Brain microvascular endothelial cell (primary cell): ENCODE data around the gene PWP2.

Source experiments
- DNase-seq: peaks from one replicate; pipeline ENCODE4 v3.0.0-alpha.2; 2020
- H3K27ac ChIP-seq: fragments of 250-450 bp; sonication (Bioruptor Pico); 2 replicates; pipeline ENCODE4 v1.5.1; 2020; ENCODE audit warnings: mild to moderate bottlenecking, moderate library complexity
- H3K27me3 ChIP-seq: fragments of 250-450 bp; sonication (Bioruptor Pico); replicated peaks from 2 replicates; pipeline ENCODE4 v1.5.1; 2020; ENCODE audit warnings: mild to moderate bottlenecking
- H3K36me3 ChIP-seq: fragments of 250-450 bp; sonication (Bioruptor Pico); replicated peaks from 2 replicates; pipeline ENCODE4 v1.5.1; 2020; ENCODE audit warnings: mild to moderate bottlenecking
- H3K4me3 ChIP-seq: 2 replicates; pipeline ENCODE4 v1.5.1; 2011; ENCODE audit warnings: low read depth, mild to moderate bottlenecking, control low read depth, low read length, moderate library complexity
- in situ Hi-C: cut with HindIII; loops from 2 replicates; pipeline ENCODE4 v1.10.0; 2017; ENCODE audit warnings: low sequenced_read_pairs, low pct_ligation_motif_present
- TF ChIP-seq, protein P1 (sequence below): IDR thresholded peaks from 2 replicates; pipeline ENCODE4 v1.5.1; 2011; ENCODE audit warnings: low read depth, mild to moderate bottlenecking, moderate library complexity, low read length, control low read depth, inconsistent platforms; ENCODE audit errors: missing control alignments

Gene PWP2

GRCh38 chr21:44084496-44085241, 22.5 kb upstream of the PWP2 start:
- peaks cover 55% of the 10 kb centered on the region for H3K36me3 ChIP-seq
- TF ChIP-seq, protein P1, sequence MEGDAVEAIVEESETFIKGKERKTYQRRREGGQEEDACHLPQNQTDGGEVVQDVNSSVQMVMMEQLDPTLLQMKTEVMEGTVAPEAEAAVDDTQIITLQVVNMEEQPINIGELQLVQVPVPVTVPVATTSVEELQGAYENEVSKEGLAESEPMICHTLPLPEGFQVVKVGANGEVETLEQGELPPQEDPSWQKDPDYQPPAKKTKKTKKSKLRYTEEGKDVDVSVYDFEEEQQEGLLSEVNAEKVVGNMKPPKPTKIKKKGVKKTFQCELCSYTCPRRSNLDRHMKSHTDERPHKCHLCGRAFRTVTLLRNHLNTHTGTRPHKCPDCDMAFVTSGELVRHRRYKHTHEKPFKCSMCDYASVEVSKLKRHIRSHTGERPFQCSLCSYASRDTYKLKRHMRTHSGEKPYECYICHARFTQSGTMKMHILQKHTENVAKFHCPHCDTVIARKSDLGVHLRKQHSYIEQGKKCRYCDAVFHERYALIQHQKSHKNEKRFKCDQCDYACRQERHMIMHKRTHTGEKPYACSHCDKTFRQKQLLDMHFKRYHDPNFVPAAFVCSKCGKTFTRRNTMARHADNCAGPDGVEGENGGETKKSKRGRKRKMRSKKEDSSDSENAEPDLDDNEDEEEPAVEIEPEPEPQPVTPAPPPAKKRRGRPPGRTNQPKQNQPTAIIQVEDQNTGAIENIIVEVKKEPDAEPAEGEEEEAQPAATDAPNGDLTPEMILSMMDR, result no peak
- no peak overlapping the region for H3K27ac ChIP-seq

GRCh38 chr21:44085491-44086321, 21.5 kb upstream of the PWP2 start:
- Histone ChIP-seq H3K27ac (no peak overlapping the region), H3K36me3 (peaks cover 64% of the 10 kb centered on the region), H3K27me3 (no peaks in the 10 kb centered on the region), H3K4me3 (no peak overlapping the region)
- TF ChIP-seq, protein P1, result no peak
- in situ Hi-C loops, result no loop called here
- no peak for DNase-seq

More at GRCh38 chr21:44084496-44085241, 22.5 kb upstream of the PWP2 start:
- H3K27me3 ChIP-seq, result no peaks in the 10 kb centered on the region
- H3K4me3 ChIP-seq, result no peak overlapping the region
- in situ Hi-C loops, result no loop called here
- DNase-seq, result no peak

GRCh38 chr21:44086636-44087425, 20.4 kb upstream of the PWP2 start:
- Histone ChIP-seq H3K27ac (no peak overlapping the region), H3K36me3 (peaks cover 61% of the 10 kb centered on the region), H3K27me3 (no peaks in the 10 kb centered on the region), H3K4me3 (no peak overlapping the region)
- TF ChIP-seq, protein P1, result no peak
- in situ Hi-C loops, result no loop called here
- no peak for DNase-seq

GRCh38 chr21:44087426-44088400, 19.5 kb upstream of the PWP2 start:
- Histone ChIP-seq H3K4me3 (no peak overlapping the region), H3K27ac (no peak overlapping the region), H3K27me3 (no peaks in the 10 kb centered on the region), H3K36me3 (peaks cover 63% of the 10 kb centered on the region)
- TF ChIP-seq, protein P1, result no peak
- in situ Hi-C loops, result no loop called here
- DNase-seq, result no peak

GRCh38 chr21:44088401-44088780, 18.8 kb upstream of the PWP2 start:
- H3K27ac ChIP-seq, result no peak overlapping the region
- H3K4me3 ChIP-seq, result no peak overlapping the region
- no peaks in the 10 kb centered on the region for H3K27me3 ChIP-seq
- in situ Hi-C loops, result no loop called here
- H3K36me3 ChIP-seq, result peaks cover 59% of the 10 kb centered on the region
- DNase-seq, result no peak
- TF ChIP-seq, protein P1, result no peak
